Muscle layer of colon (tissue), 2 donors: ENCODE results near the gene LYPD1.

Experiments
- H3K27ac ChIP-seq: one replicate; pipeline ENCODE4 v1.7.0; 2013; ENCODE audit warnings: low read depth, mild to moderate bottlenecking, low read length, moderate library complexity
- H3K27me3 ChIP-seq, 2 donors: one replicate each; pipeline ENCODE4 v1.7.0; 2013; ENCODE audit warnings: low read length in 2 of 2, mild to moderate bottlenecking in 2 of 2; ENCODE audit not compliant: insufficient read depth in 2 of 2, control insufficient read depth in 1 of 2
- H3K36me3 ChIP-seq: one replicate; pipeline ENCODE4 v1.7.0; 2013; ENCODE audit warnings: mild to moderate bottlenecking, low read length; ENCODE audit not compliant: insufficient read depth
- H3K4me1 ChIP-seq: one replicate; pipeline ENCODE4 v1.7.0; 2013; ENCODE audit warnings: mild to moderate bottlenecking, low read length; ENCODE audit not compliant: insufficient read depth
- H3K4me3 ChIP-seq, 2 donors: one replicate each; pipeline ENCODE4 v1.7.0; 2013; ENCODE audit warnings: low read length in 2 of 2, low read depth in 1 of 2, mild to moderate bottlenecking in 1 of 2, moderate library complexity in 1 of 2
- H3K9ac ChIP-seq: one replicate; pipeline ENCODE4 v1.7.0; 2013; ENCODE audit warnings: low read length
- H3K9me3 ChIP-seq: one replicate; pipeline ENCODE4 v1.7.0; 2013; ENCODE audit warnings: mild to moderate bottlenecking, low read length
- donor health status: abdominal sarcoma.
- donor health status: Adenocarcinoma of cecum.

The LYPD1 gene

DNA sequence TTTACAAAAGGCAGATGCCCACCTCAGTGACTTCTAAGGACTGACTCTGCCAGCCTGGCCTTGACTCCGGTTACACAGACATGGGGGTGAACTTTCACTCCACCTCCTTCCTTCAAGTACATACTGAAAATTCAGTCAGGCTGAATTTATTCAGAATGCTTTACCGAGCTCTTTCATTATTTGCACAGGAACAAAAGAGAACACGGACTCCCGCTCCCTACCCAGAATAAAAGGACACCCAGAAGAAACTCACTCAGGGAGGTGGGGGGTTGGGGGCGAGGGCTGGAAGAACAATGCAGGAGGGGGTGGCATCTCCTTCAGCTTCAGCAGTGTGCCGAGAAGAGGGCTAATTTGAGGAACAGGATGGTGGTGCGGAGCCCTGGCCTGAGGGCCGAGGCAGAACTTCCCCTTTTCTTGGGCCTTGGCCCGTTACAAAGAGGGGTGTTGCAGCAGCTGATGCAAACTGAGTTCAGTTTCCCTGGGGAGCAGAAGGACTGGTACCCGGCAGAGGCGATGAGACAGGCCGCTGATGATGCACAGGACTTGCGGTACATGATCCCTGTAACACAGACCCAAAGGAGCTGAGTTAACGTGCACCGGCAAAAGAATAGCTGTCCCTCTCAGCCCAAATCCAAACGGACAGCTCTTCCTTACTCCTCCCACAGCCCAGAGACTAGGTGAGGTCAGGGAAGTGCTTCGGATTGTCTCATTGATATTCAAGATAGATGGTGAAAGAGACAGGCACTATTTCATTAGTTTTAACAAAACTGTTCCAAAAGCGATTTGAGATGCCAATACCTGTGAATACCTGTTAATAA, 24.1 kb downstream of the LYPD1 start:
- Histone ChIP-seq H3K4me3 (no peak overlapping the region), H3K9ac (no peak overlapping the region), H3K36me3 (no peaks in the 10 kb centered on the region), H3K27me3 (no peaks in the 10 kb centered on the region), H3K9me3 (no peaks in the 10 kb centered on the region), H3K4me1 (no peaks in the 10 kb centered on the region), H3K27ac (no peak overlapping the region)

DNA sequence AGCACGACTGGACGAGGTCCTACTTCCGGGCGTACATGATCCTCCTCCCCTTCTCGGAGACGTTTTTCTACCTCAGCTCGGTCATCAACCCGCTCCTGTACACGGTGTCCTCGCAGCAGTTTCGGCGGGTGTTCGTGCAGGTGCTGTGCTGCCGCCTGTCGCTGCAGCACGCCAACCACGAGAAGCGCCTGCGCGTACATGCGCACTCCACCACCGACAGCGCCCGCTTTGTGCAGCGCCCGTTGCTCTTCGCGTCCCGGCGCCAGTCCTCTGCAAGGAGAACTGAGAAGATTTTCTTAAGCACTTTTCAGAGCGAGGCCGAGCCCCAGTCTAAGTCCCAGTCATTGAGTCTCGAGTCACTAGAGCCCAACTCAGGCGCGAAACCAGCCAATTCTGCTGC, 24.8 kb downstream of the LYPD1 start:
- Histone ChIP-seq H3K36me3 (no peaks in the 10 kb centered on the region), H3K4me1 (no peaks in the 10 kb centered on the region), H3K9ac (no peak overlapping the region), H3K27ac (no peak overlapping the region), H3K27me3 (no peaks in the 10 kb centered on the region), H3K4me3 (no peak overlapping the region), H3K9me3 (no peaks in the 10 kb centered on the region)

DNA sequence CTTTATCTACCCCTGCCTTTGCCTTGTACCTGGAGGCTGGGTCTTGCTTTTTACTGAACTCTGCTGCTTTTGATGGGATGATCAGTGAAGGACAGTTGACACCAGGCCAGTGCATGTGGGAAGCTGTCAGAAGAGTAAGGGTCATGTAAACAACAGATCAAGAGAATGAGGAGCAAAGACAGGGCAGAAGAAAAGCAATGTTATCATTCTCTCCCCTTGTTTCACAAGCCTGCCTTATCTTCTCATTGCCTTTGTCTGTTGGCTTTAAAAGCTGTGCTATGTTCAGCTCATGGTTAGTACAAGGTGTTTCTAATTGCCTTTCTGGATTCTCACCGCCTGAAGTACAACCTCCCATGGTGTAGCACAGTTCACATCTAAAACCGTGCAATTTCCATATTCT, 27.6 kb downstream of the LYPD1 start:
- Histone ChIP-seq H3K9ac (no peak overlapping the region), H3K9me3 (no peaks in the 10 kb centered on the region), H3K4me3 (no peak overlapping the region), H3K27me3 (no peaks in the 10 kb centered on the region), H3K27ac (no peak overlapping the region), H3K36me3 (no peaks in the 10 kb centered on the region), H3K4me1 (no peaks in the 10 kb centered on the region)

DNA sequence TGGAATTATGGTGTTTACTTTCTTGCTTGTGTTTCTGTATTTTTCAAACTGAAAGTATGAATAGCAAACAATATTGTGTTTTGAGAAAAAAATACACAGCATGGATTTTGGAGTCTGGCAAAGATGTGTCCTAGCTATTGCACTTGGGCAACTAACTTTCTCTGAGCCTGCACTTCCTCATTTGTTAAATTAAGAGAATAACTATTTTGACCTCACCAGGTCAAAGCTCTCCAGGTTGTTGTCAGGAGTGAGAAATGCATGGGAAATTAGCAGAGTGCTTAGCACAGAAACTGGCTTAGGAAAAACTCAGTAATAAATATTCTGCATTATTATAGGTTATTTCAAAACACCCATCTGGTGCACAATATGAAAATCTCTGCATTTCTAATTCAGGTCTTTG, 28.2 kb downstream of the LYPD1 start:
- Histone ChIP-seq H3K27ac (no peak overlapping the region), H3K27me3 (no peaks in the 10 kb centered on the region), H3K36me3 (no peaks in the 10 kb centered on the region)

DNA sequence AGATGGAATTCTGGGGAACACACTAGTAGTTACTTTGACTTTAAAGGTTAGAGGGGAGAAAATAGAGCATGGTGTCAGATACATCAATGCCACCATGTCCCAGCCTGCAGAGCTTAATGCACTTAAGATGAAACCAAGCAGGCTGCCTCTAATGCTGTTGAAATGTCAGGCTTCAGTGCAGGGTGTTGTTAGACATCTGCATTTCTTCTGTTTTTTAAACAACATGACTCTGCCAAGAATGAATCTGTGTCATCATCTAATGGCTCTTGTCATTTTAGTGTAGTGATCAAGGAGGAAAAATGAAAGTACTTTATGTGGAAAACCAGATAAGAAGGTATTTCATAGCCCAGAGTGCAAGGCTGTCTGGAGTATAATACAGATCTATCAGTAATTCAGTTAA, 29.9 kb downstream of the LYPD1 start:
- Histone ChIP-seq H3K27me3 (no peaks in the 10 kb centered on the region), H3K27ac (no peak overlapping the region), H3K4me3 (no peak overlapping the region), H3K9ac (no peak overlapping the region), H3K4me1 (peaks cover 9% of the 10 kb centered on the region), H3K36me3 (no peaks in the 10 kb centered on the region), H3K9me3 (no peaks in the 10 kb centered on the region)

More for the DNA sequence above, 28.2 kb downstream of the LYPD1 start:
- H3K9me3 ChIP-seq = no peaks in the 10 kb centered on the region
- no peak overlapping the region for H3K4me3 ChIP-seq
- H3K9ac ChIP-seq = no peak overlapping the region
- no peaks in the 10 kb centered on the region for H3K4me1 ChIP-seq

DNA sequence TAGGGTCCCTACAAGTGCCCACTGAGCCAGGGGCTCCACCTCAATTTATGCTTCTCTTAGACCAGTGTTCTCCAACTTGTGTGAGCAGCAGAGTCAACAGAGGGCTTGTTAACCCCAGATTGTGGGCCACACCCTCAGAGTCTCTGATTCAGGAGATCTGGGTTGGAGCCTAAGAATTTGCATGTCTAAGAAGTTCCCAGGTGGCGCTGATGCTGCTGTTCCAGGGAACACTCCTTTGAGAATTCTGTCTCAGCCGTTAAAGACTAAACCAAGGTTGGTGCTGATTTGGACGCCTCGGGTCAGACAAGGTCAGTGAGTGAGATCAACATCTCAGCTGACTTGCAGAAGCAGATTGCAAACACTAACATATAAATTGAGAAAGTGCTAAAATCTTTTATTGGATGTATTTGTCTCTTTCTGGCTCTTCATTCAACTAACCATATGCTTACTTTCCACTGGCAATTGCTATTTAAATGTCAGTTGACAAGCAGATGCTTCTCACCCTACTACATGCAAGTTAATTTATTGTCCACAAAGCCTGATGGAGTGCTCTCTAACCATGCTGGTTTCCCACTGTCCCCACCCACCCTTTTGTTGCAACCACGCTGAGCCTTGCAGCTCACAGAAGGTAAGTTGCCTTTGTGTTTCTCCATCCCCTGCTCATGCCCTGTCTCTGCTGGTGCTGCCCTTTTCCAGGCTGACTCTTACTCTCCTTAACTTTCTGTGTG, 31.5 kb downstream of the LYPD1 start:
- Histone ChIP-seq H3K4me1 (peaks cover 9% of the 10 kb centered on the region), H3K9ac (no peak overlapping the region), H3K27me3 (no peaks in the 10 kb centered on the region), H3K9me3 (no peaks in the 10 kb centered on the region), H3K4me3 (no peak overlapping the region), H3K27ac (no peak overlapping the region), H3K36me3 (no peaks in the 10 kb centered on the region)

DNA sequence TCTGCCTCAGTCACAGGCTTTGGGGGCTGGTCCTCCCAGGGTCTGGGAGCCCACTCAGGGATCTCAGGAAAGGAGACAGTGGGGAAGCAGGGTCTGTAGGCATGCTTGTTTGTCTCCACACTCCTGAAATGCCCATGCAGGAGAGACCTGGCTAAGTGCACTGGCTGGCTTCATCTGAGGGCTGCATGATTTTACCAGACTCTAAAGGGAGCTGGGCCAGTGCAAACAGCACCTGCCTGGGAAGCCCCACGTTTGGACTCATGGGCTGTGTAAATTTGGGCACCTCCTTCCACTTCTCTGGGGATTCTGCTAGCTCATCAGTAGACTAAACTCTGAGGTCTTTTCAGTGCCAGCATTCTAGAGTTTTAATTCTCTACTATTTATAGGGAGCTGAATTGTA, 33.7 kb downstream of the LYPD1 start:
- Histone ChIP-seq H3K4me3 (no peak overlapping the region), H3K9me3 (no peaks in the 10 kb centered on the region), H3K4me1 (peaks cover 24% of the 10 kb centered on the region), H3K27me3 (no peaks in the 10 kb centered on the region), H3K9ac (no peak overlapping the region), H3K27ac (no peak overlapping the region), H3K36me3 (no peaks in the 10 kb centered on the region)

DNA sequence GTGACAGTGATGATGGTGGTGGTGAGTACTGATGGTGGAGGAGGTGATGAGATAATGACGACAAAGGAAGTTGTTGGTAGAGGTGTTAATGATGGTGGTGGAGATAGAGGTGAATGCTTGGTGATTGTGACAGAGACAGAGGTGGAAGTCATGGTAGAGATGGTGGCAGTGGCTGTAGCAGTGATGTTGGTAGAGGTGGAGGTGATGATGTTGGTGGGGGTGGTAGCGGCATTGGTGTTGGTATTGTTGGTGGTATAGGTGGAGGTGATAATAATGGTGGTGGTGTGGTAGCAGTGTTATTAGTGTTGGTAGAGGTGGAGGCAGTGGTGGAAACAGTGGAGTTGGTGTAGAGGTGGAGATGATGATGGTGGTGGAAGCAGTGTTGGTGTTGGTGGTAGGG, 36.4 kb downstream of the LYPD1 start:
- Histone ChIP-seq H3K4me1 (peaks cover 24% of the 10 kb centered on the region), H3K4me3 (no peak overlapping the region), H3K36me3 (no peaks in the 10 kb centered on the region), H3K27ac (no peak overlapping the region), H3K9ac (no peak overlapping the region), H3K9me3 (no peaks in the 10 kb centered on the region), H3K27me3 (no peaks in the 10 kb centered on the region)

DNA sequence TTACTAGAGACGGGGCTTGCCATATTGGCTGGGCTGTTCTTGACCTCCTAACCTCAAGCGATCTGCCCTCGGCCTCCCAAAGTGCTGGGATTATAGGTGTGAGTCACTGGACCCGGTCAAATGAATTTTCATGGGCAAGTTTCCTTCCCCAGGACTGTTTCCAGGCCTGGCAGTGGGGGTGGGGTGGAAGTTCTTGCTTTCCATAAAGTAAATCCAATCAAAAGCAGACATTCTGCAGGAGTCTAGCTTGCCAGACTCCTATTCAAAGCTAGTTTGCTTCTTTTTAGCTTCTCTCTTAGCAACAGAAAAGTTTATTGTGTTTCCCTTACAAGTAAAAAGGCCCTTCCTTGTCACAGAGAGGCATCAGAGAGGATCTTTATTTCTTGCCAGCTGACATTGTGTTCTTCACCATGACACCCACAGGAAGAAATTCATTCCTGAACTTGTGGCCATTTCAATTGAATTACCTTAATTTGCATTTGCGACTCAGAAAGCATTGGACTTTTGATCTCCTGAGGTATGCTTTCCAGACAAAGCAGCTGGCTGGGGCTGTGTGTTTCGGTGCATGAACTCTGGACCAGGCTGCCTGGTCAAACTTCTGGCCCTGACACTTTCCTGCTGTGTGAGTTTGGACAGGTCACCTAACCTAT, 37.9 kb downstream of the LYPD1 start:
- Histone ChIP-seq H3K4me3 (no peak overlapping the region), H3K4me1 (peaks cover 24% of the 10 kb centered on the region), H3K36me3 (no peaks in the 10 kb centered on the region), H3K9me3 (no peaks in the 10 kb centered on the region), H3K27ac (no peak overlapping the region), H3K27me3 (no peaks in the 10 kb centered on the region), H3K9ac (no peak overlapping the region)

DNA sequence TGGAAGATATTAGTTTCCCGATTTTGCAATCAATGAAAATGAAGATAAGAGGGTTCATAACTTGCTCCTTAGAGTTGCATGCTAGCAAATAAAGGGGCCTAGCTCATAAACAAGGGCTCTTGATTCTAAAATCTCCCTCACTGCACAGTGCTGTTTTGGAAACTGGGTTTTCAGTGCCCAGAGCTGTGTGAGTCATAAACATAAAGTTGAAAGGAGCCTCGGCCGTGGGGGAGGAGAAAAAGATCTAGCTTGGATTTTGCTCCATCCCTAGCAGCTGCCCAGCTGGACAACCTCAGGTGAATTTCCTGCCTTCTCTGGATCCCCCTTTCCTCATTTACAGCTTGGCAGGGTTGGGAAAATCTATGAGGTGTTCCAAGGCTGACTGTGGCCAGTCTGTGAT, 42.5 kb downstream of the LYPD1 start:
- no peaks in the 10 kb centered on the region for H3K9me3 ChIP-seq
- no peaks in the 10 kb centered on the region for H3K36me3 ChIP-seq
- no peak overlapping the region for H3K27ac ChIP-seq
- no peaks in the 10 kb centered on the region for H3K27me3 ChIP-seq
- H3K4me3 ChIP-seq = no peak overlapping the region
- peaks cover 10% of the 10 kb centered on the region for H3K4me1 ChIP-seq
- H3K9ac ChIP-seq = no peak overlapping the region

DNA sequence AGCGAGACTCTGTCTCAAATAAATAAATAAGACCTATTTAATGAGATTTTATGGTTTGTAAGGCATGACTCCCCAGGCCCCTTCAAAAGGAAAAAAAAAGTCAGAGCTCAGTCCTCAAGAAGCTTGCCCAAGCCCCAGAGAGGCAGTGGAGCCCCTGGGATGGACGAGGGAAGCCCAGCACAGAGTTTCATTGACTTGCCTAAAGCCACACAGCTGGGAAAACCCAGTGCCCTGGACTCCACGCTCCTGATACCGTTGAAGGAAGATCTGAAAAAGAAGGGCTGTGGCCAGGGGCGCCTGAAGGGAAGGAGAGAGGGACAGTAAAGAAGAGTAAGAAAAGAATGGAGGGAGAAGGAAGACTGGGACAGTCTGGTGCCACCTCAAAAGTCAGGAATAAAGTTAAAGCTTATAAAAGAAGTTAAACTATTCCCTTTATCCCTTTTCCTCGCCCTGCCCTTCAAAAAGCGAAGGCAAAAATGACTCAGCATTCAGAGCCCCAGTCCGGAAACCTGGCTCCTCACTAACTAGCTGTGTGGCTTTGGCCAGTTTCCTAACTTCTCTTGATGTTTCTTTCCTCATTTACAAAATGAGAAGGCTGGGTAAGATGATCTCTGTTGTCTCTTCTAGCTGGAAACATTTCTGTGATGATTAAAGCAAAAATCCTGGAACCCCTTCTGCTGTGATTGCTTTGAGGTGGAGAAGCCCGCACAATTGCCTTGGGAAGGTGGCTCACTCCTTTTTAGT, 46.7 kb downstream of the LYPD1 start:
- H3K4me1 ChIP-seq = no peaks in the 10 kb centered on the region
- H3K4me3 ChIP-seq = no peak overlapping the region
- no peak overlapping the region for H3K9ac ChIP-seq
- H3K27ac ChIP-seq = no peak overlapping the region
- no peaks in the 10 kb centered on the region for H3K9me3 ChIP-seq
- H3K27me3 ChIP-seq = no peaks in the 10 kb centered on the region
- H3K36me3 ChIP-seq = no peaks in the 10 kb centered on the region
